Lower leg skin (tissue), 3 donors: ENCODE results near the gene MAD1L1.

Experiments used
- POLR2A ChIP-seq, 2 donors: fragments of 450-650 bp; IDR thresholded peaks; one replicate each; pipeline ENCODE4 v1.6.1; 2016 to 2017; ENCODE audit warnings: antibody characterized with exemption in 2 of 2, mild to moderate bottlenecking in 1 of 2, moderate library complexity in 1 of 2
- TF ChIP-seq, protein P1 (sequence below), 3 donors: fragments of 450-650 bp; IDR thresholded peaks; one replicate each; pipeline ENCODE4 v1.5.1; 2016; ENCODE audit warnings: antibody characterized with exemption in 3 of 3, mild to moderate bottlenecking in 3 of 3, moderate library complexity in 2 of 3

GRCh38 chr7:2209146-2209960 lies 23.4 kb downstream of the MAD1L1 start:
- TF ChIP-seq, protein P1, sequence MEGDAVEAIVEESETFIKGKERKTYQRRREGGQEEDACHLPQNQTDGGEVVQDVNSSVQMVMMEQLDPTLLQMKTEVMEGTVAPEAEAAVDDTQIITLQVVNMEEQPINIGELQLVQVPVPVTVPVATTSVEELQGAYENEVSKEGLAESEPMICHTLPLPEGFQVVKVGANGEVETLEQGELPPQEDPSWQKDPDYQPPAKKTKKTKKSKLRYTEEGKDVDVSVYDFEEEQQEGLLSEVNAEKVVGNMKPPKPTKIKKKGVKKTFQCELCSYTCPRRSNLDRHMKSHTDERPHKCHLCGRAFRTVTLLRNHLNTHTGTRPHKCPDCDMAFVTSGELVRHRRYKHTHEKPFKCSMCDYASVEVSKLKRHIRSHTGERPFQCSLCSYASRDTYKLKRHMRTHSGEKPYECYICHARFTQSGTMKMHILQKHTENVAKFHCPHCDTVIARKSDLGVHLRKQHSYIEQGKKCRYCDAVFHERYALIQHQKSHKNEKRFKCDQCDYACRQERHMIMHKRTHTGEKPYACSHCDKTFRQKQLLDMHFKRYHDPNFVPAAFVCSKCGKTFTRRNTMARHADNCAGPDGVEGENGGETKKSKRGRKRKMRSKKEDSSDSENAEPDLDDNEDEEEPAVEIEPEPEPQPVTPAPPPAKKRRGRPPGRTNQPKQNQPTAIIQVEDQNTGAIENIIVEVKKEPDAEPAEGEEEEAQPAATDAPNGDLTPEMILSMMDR (IDR thresholded peaks at IDR 0.05), result no peak
- no peak for TF ChIP-seq POLR2A (IDR thresholded peaks at IDR 0.05)
